B cell (primary cell): ENCODE data around the gene WDR82. TPM values are rescaled to one million over a fixed set of nuclear protein-coding genes. Genes with fewer than 3 reads are reported as not detected.

ENCODE experiments used
- ATAC-seq: fragments of 200-7000 bp; cut with Tn5 transposase; one replicate; pipeline ENCODE4 v1.10.0; 2021; ENCODE audit warnings: low read depth, mild to moderate bottlenecking, moderate number of reproducible peaks, moderate library complexity
- CTCF ChIA-PET: fragments of 350-600 bp; sonication (Branson Sonifier 250); formaldehyde crosslinking; loops from one replicate; lab custom pipeline; 2021; ENCODE audit warnings: antibody characterized with exemption, inconsistent platforms; lab: Charles Lee
- POLR2A ChIA-PET: fragments of 350-600 bp; sonication (Branson Sonifier 250); formaldehyde crosslinking; loops from one replicate; lab custom pipeline; 2021; ENCODE audit warnings: antibody characterized with exemption; lab: Charles Lee
- DNase-seq: peaks from one replicate; pipeline ENCODE4 v3.0.0; 2013
- H2AFZ ChIP-seq: 2 replicates; pipeline ENCODE4 v1.6.1; 2012; ENCODE audit warnings: mild to moderate bottlenecking, low read depth, low read length; ENCODE audit not compliant: insufficient read depth, poor library complexity, severe bottlenecking
- H3K27ac ChIP-seq, 2 donors: 1 replicate in 1 of 2; 2 replicates in 1 of 2; pipeline ENCODE4 v1.5.1; 2012 to 2013; ENCODE audit warnings: low read length in 2 of 2, mild to moderate bottlenecking in 2 of 2, moderate library complexity in 1 of 2
- H3K27me3 ChIP-seq, 4 experiments: fragments of 200-600 bp in 1 of 4; sonication (generic) in 1 of 4; replicated peaks in 1 of 4; 1 replicate in 2 of 4; 2 replicates in 2 of 4; pipeline versions ENCODE4 v1.6.1 to v1.7.0; 2013 to 2016; ENCODE audit warnings: low read length in 3 of 4, mild to moderate bottlenecking in 2 of 4, mixed read lengths in 1 of 4, moderate library complexity in 1 of 4; ENCODE audit not compliant: insufficient read depth in 4 of 4, control insufficient read depth in 3 of 4; ENCODE audit errors: control extremely low read depth in 1 of 4
- H3K36me3 ChIP-seq, 2 experiments: replicated peaks in 1 of 2; 1 replicate in 1 of 2; 2 replicates in 1 of 2; pipeline versions ENCODE4 v1.6.1 to v1.7.1; 2013; ENCODE audit warnings: low read length in 1 of 2; ENCODE audit not compliant: insufficient read depth in 2 of 2, control insufficient read depth in 1 of 2; ENCODE audit errors: control extremely low read depth in 1 of 2, extremely low read depth in 1 of 2
- H3K4me1 ChIP-seq, 2 donors: fragments of 200-600 bp in 1 of 2; sonication (generic) in 1 of 2; 1 replicate in 1 of 2; 2 replicates in 1 of 2; pipeline versions ENCODE4 v1.5.1 to v1.6.1; 2013 to 2017; ENCODE audit warnings: low read length in 2 of 2; ENCODE audit not compliant: control insufficient read depth in 2 of 2, insufficient read depth in 2 of 2
- H3K4me2 ChIP-seq: replicated peaks from 2 replicates; pipeline ENCODE3; 2012; ENCODE audit warnings: mild to moderate bottlenecking, low read depth, low read length; ENCODE audit not compliant: poor library complexity, severe bottlenecking
- H3K4me3 ChIP-seq, 5 experiments: fragments of 200-600 bp in 1 of 5; sonication (generic) in 1 of 5; 1 replicate in 3 of 5; 2 replicates in 2 of 5; pipeline versions ENCODE4 v1.5.1 to v1.7.0; 2011 to 2016; ENCODE audit warnings: low read length in 4 of 5, mild to moderate bottlenecking in 4 of 5, low read depth in 2 of 5, control low read depth in 1 of 5, moderate library complexity in 1 of 5; ENCODE audit not compliant: insufficient read depth in 1 of 5; ENCODE audit errors: control extremely low read depth in 1 of 5, extremely low read depth in 1 of 5
- H3K79me2 ChIP-seq: fragments of 200-600 bp; sonication (generic); one replicate; pipeline ENCODE4 v1.6.0; 2016; ENCODE audit warnings: low read length; ENCODE audit not compliant: control insufficient read depth, insufficient read depth
- H3K9ac ChIP-seq: fragments of 200-600 bp; sonication (generic); 2 replicates; pipeline ENCODE4 v1.6.1; 2017; ENCODE audit warnings: mild to moderate bottlenecking, low read length, moderate library complexity
- H3K9me3 ChIP-seq, 3 donors: one replicate each; pipeline versions ENCODE4 v1.6.1 to v1.7.1; 2013; ENCODE audit warnings: low read length in 2 of 3; ENCODE audit not compliant: control insufficient read depth in 2 of 3, insufficient read depth in 1 of 3; ENCODE audit errors: control extremely low read depth in 1 of 3
- H4K20me1 ChIP-seq: 2 replicates; pipeline ENCODE4 v1.6.0; 2012; ENCODE audit warnings: mild to moderate bottlenecking, low read length; ENCODE audit not compliant: insufficient read depth, control insufficient read depth, poor library complexity, severe bottlenecking
- H3K27ac Mint-ChIP-seq: one replicate; pipeline ENCODE4 v1.8.0; 2021; ENCODE audit warnings: mixed read lengths
- H3K27me3 Mint-ChIP-seq: one replicate; pipeline ENCODE4 v1.8.0; 2021; ENCODE audit warnings: mixed read lengths
- H3K4me1 Mint-ChIP-seq: one replicate; pipeline ENCODE4 v1.8.0; 2021; ENCODE audit warnings: mixed read lengths
- H3K4me3 Mint-ChIP-seq: one replicate; pipeline ENCODE4 v1.8.0; 2021; ENCODE audit warnings: mixed read lengths
- H3K9me3 Mint-ChIP-seq: one replicate; pipeline ENCODE4 v1.8.0; 2022; ENCODE audit warnings: mixed read lengths; ENCODE audit not compliant: insufficient read depth
- EZH2 ChIP-seq: IDR thresholded peaks from 2 replicates; pipeline ENCODE4 v1.6.1; 2012; ENCODE audit warnings: borderline replicate concordance, low read depth, mild to moderate bottlenecking, moderate library complexity, low read length; ENCODE audit not compliant: insufficient read depth, poor library complexity, severe bottlenecking
- WGBS: methylation state at CpG from one replicate; pipeline ENCODE4 v1.1.5; 2013; ENCODE audit warnings: missing lambda C conversion rate; ENCODE audit not compliant: insufficient coverage; 5-methylcytosine and 5-hydroxymethylcytosine counted together
- intact Hi-C: fragments of 100-400 bp; cut with micrococcal nuclease; formaldehyde crosslinking; loops from one replicate; pipeline ENCODE4 v1.10.0; 2022
- polyA plus RNA-seq: library from polyadenylated mRNA; depleted of rRNA; stranded (reverse); fragments of >200 nt; gene quantifications from 2 replicates; pipeline ENCODE4 v1.2.3, GENCODE V29; 2012
- total RNA-seq, 2 donors: library from RNA; stranded (reverse); fragments of 120-200 nt in 1 of 2; gene quantifications; 1 replicate in 1 of 2; 2 replicates in 1 of 2; pipeline versions ENCODE4 v1.2.3 to v1.2.4, GENCODE V29; 2013 to 2022
- TF ChIP-seq, protein P1 (sequence below): fragments of 200-600 bp; IDR thresholded peaks from one replicate; pipeline ENCODE4 v1.8.0; 2022; ENCODE audit warnings: antibody characterized with exemption, mild to moderate bottlenecking

Gene WDR82
- total and polyA plus RNA-seq, 2 donors (not counting 1 experiment from before 2014, with no cell fraction given), result 27.8 to 101 TPM

DNA sequence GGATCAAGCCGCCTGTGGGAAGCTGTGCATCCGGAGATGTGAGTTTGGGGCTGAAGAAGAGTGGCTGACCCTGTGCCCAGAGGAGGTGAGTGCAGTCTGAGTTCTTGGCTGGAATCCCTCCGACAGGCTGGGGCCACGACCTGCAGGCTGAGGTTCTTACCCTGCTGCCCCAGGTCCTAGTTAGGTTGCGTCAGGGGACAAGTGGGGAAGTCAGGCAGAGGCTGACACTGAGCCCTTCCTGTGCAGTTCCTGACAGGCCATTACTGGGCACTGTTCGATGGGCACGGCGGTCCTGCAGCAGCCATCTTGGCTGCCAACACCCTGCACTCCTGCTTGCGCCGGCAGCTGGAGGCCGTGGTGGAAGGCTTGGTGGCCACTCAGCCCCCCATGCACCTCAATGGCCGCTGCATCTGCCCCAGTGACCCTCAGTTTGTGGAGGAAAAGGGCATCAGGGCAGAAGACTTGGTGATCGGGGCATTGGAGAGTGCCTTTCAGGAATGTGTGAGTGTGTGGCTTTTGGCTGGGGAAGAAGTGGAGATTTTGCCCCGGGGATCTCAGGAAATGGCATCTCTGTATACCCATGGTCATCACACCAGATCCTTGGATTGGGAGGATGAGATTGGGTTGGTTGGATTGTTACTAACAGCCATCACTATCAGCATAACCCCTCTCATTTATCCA, 31.6 kb downstream of the WDR82 start:
- peak overlapping the region; percentile 83 for H2AFZ ChIP-seq
- H3K4me1 Mint-ChIP-seq, result peaks cover 51% of the 10 kb centered on the region
- TF ChIP-seq, protein P1, sequence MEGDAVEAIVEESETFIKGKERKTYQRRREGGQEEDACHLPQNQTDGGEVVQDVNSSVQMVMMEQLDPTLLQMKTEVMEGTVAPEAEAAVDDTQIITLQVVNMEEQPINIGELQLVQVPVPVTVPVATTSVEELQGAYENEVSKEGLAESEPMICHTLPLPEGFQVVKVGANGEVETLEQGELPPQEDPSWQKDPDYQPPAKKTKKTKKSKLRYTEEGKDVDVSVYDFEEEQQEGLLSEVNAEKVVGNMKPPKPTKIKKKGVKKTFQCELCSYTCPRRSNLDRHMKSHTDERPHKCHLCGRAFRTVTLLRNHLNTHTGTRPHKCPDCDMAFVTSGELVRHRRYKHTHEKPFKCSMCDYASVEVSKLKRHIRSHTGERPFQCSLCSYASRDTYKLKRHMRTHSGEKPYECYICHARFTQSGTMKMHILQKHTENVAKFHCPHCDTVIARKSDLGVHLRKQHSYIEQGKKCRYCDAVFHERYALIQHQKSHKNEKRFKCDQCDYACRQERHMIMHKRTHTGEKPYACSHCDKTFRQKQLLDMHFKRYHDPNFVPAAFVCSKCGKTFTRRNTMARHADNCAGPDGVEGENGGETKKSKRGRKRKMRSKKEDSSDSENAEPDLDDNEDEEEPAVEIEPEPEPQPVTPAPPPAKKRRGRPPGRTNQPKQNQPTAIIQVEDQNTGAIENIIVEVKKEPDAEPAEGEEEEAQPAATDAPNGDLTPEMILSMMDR, result no peak
- no peak for TF ChIP-seq EZH2
- DNase-seq (no peak), ATAC-seq (no peak)
- ChIA-PET CTCF (interaction anchor here (1.3 to 18.5 kb wide), 2 partner anchors 25 to 42 kb away, joined by 4 to 237 read pairs; partner anchors contain the start of gene TLR9), POLR2A (interaction anchor here (1.2 kb wide), 1 partner anchor 21 kb away, joined by 3 read pairs; the partner anchor contains the start of gene TLR9)
- H3K79me2 ChIP-seq, result no peaks in the 10 kb centered on the region
- H3K27ac Mint-ChIP-seq, result peak overlapping the region; percentile 86
- intact Hi-C loops, result no loop called here
- H3K4me3 Mint-ChIP-seq, result peak overlapping the region; percentile 84
- peak overlapping the region; percentile 71 to 83 for H3K27ac ChIP-seq
- 87% methylated on average over 13 of the region's 14 CpGs for WGBS
- H3K9me3 Mint-ChIP-seq, result no peaks in the 10 kb centered on the region
- H3K36me3 ChIP-seq, result peaks cover 0 to 30% of the 10 kb centered on the region in 2 experiments
- peak overlapping the region in 4 of 5 experiments; percentile 41 to 85 (median 66) for H3K4me3 ChIP-seq
- peak overlapping the region; percentile 87 for H3K9ac ChIP-seq
- no peaks in the 10 kb centered on the region for H3K9me3 ChIP-seq
- H3K27me3 Mint-ChIP-seq, result no peaks in the 10 kb centered on the region
- H3K4me1 ChIP-seq, result peaks cover 35 to 40% of the 10 kb centered on the region in 2 donors
- no peaks in the 10 kb centered on the region for H4K20me1 ChIP-seq
- H3K27me3 ChIP-seq, result no peaks in the 10 kb centered on the region
- H3K4me2 ChIP-seq, result peak overlapping the region; percentile 92

DNA sequence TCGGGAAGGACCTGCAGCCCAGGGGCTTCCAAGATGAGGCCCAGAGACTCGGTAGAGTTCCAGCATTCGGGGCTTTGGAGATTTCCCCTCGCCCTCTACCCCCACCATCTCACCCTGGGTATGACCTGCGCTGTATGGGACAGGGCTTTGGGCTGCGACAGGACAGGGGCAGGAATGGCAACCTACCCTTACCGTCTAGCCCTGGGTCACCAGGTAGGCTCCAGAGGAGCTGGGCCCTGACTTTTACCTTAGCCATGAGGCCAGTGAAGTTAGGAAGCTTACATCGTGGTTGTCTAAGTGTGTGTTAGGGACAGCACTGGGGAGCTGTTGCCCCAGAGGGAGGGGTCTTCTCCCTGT, 32.2 kb downstream of the WDR82 start:
- no peaks in the 10 kb centered on the region for H3K27me3 ChIP-seq
- H3K4me3 ChIP-seq, result peak overlapping the region; percentile 4 to 85 (median 51)
- Mint-ChIP-seq H3K9me3 (no peaks in the 10 kb centered on the region), H3K4me3 (peak overlapping the region; percentile 84), H3K27ac (peak overlapping the region; percentile 86), H3K27me3 (no peaks in the 10 kb centered on the region), H3K4me1 (peaks cover 50% of the 10 kb centered on the region)
- TF ChIP-seq, protein P1, result no peak
- no peak for TF ChIP-seq EZH2
- intact Hi-C loops, result no loop called here
- H3K4me2 ChIP-seq, result peak overlapping the region; percentile 92
- DNase-seq (no peak), ATAC-seq (no peak)
- ChIA-PET POLR2A (interaction anchor here (0.6 to 1.2 kb wide), 2 partner anchors 21 to 32 kb away, joined by 3 read pairs; partner anchors contain the start of genes TLR9 and WDR82), CTCF (interaction anchor here (0.7 to 18.5 kb wide), 4 partner anchors 24 to 93 kb away, joined by 3 to 237 read pairs (median 5); partner anchors contain the start of gene TLR9)
- no peaks in the 10 kb centered on the region for H3K79me2 ChIP-seq
- H3K9ac ChIP-seq, result peak overlapping the region; percentile 87
- H4K20me1 ChIP-seq, result no peaks in the 10 kb centered on the region
- peaks cover 35 to 40% of the 10 kb centered on the region in 2 donors for H3K4me1 ChIP-seq
- H3K27ac ChIP-seq, result peak overlapping the region; percentile 71 to 83
- 57% methylated on average over 8 of the region's 8 CpGs for WGBS
- peaks cover 0 to 26% of the 10 kb centered on the region in 2 experiments for H3K36me3 ChIP-seq
- peak overlapping the region; percentile 83 for H2AFZ ChIP-seq
- no peaks in the 10 kb centered on the region for H3K9me3 ChIP-seq
